ENCODE results near the gene USP32. TPM values are rescaled to one million over a fixed set of nuclear protein-coding genes. Genes with fewer than 3 reads are reported as not detected.
"Not testable (repeated sequence)": the region's sequence is repeated elsewhere in the genome, so short reads cannot be mapped to it uniquely, and the experiment has no call there.

The USP32 gene
- total RNA-seq, 1 donor from 2014 or later: 32.1 TPM

DNA sequence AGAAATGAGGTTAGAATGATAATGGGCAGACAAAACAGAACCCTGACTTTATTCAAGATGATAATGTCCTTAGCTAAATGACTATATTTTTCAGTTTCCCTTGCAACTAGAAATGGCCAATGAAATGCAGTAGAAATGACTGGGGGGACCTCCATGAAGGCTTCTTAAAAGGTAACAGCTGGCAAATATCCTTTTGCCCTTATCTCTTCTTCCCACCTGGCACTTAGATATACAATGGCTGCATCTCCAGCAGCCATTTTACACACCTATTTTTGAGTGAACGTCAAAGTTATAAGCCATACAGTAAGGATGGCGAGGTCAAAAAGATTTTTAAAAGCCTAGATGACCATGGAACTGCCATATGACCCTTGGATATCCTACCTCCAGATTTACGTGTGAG lies 39.9 kb downstream of the USP32 start:
- no peak for DNase-seq (ENCODE audit: low spot score)
- intact Hi-C loops (cut with DNase I): no loop called here

DNA sequence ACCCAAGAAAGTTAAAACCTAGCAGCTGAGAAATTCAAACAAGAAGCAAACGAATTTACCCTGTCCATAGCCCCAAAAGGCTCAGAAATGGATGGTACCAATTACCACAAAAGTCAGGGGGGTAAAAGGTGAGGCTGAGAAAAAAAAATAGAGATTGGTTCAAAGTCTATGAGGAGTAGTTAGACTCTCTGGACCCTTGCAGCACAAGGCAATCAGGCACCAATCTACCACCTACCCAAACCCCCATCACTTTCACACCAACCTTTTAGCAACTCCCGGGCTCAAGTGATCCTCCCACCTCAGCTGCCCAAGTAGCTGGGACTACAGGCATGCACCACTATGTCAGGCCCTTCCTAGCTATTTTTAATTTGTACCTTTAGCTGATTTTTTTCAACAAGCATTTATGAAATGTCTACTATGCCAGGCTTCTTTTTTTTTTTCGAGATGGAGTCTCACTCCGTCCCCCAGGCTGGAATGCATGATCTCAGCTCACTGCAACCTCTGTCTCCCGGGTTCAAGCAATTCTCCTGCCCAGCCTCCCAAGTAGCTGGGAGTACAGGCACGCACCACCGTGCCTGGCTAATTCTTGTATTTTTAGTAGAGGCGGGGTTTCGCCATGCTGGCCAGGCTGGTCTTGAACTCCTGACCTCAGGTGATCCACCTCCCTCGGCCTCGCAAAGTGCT lies 40.8 kb downstream of the USP32 start:
- DNase-seq (ENCODE audit: low spot score): no peak
- intact Hi-C loops (cut with DNase I): no loop called here

DNA sequence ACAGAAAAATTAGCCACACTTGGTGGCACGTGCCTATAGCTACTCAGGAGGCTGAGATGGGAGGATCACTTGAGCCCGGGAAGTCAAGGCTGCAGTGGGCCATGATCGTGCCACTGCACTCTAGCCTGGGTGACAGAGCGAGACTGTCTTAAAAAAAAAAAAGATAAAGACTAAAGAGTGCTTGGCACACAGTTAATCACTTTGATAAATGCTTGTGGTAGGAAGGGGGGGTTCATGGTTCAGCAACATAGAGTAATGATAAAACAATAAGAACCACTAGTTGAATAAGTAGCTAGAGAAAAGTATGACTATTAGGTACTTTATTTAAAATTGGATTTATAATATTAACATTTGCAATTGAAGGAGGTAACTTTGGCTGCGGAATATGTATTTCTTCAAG lies 43.3 kb downstream of the USP32 start:
- DNase-seq (ENCODE audit: low spot score): no peak
- intact Hi-C loops (cut with DNase I): no loop called here

DNA sequence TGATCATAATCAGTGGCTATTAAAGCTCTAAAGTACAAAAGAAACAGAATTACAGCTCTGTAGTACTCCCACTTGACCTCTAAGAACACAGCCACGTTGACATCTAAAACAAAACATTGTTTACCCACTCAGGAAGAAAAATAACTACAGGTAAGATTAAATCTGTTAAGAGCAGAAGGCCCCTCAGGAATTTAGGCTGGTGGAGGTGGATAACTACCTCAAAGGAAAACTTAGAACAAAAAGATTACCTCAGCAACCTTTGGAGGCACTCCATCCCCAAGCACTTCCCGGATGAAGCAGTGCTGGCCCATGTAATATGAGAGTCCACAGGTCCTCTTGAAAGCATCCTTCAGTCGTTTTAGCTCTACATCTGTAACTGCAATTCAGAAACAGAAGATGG lies 46.7 kb downstream of the USP32 start:
- intact Hi-C loops (cut with DNase I): no loop called here
- no peak for DNase-seq (ENCODE audit: low spot score)

DNA sequence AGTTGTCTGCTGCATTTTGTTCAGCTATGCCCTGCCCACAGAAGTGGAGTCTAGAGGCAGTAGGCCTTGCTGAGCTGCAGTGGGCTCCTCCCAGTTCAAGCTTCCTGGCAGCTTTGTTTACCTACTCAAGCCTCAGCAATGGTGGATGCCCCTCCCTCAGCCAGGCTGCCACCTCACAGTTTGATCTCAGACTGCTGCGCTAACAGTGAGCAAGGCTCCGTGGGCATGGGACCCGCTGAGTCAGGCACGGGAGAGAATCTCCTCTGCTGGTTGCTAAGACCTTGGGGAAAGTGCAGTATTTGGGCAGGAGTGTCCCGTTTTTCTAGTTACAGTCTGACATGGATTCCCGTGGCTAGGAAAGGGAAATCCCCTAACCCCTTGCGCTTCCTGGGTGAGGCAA lies 49.4 kb downstream of the USP32 start:
- DNase-seq (ENCODE audit: low spot score); intact Hi-C loops (cut with DNase I): not testable (repeated sequence)

DNA sequence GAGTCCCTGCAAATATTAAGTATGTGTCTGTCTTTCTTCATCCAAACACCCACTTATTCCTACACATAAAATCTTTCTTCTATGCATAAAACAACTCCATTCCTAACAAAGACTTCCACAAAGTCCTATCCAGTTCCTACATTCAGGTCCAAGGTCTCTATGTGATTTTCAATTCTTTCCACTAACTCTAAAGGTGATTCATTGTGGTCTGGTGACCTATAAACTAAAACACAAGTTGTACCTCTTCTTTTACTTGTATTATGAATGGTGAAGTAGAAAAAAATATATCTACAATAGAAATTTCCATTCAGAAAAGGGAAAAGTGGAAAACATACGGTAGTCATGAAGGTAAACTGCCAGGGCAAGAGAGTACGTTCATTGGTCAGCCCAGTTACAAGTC lies 56.6 kb downstream of the USP32 start:
- intact Hi-C loops (cut with DNase I): loop anchor here (10.0 kb wide), 1 partner anchor 110 kb away; no protein-coding TSS in a partner anchor
- DNase-seq (ENCODE audit: low spot score): no peak

DNA sequence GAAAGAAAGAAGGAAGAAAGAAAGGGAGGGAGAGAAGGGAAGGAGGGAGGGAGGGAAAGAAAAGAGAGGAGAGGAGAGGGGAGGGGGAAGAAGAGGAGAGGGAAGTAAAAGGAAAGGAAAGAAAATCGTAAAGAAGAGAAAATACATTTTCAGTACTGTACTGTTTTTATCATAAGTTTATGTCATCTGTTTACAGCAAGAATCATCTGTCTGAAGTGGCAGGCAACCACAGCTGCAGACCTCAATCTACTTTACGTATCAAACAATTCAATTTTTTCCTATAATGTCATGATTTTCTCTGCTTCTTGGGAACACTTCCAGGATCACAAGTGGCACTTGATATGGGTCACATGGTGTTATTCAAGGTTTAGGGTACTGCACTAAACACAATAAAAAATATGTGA lies 58.3 kb downstream of the USP32 start:
- intact Hi-C loops (cut with DNase I): loop anchor here (10.0 kb wide), 1 partner anchor 109 kb away; no protein-coding TSS in a partner anchor
- DNase-seq (ENCODE audit: low spot score): no peak

DNA sequence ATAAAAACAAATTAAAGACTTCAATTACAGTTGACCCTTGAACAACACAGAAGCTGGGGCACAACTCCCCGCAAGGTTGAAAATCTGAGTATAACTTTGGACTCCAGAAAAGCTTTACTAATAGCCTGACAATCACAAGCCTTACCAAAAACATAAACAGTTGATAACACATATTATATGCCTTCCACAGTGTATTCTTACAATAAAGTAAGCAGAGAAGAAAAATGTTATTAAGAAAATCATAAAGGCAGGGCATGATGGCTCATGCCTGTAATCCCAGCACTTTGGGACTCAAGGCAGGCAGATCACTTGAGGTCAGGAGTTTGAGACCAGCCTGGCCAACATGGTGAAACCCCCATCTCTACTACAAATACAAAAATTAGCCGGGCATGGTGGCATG lies 58.9 kb downstream of the USP32 start:
- intact Hi-C loops (cut with DNase I): loop anchor here (10.0 kb wide), 1 partner anchor 108 kb away; no protein-coding TSS in a partner anchor
- not testable (repeated sequence) for DNase-seq (ENCODE audit: low spot score)

DNA sequence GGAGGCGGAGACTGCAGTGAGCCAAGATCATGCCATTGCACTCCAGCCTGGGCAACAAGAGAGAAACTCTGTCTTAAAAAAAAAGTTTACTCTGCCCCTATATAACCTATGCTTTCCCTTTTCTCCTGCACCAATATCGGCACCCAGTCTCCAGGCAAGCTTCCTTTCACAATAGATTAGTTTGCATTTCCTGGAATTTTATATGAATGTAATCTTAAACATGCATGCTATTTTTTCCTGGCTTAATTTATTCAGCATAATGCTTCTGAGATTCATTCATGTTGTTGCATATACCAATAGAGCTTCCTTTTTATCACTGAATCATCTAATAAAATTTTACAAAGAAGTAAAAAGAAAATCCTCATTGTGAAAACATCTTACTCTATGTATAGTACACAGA lies 59.4 kb downstream of the USP32 start:
- no peak for DNase-seq (ENCODE audit: low spot score)
- intact Hi-C loops (cut with DNase I): loop anchor here (10.0 kb wide), 1 partner anchor 108 kb away; no protein-coding TSS in a partner anchor

DNA sequence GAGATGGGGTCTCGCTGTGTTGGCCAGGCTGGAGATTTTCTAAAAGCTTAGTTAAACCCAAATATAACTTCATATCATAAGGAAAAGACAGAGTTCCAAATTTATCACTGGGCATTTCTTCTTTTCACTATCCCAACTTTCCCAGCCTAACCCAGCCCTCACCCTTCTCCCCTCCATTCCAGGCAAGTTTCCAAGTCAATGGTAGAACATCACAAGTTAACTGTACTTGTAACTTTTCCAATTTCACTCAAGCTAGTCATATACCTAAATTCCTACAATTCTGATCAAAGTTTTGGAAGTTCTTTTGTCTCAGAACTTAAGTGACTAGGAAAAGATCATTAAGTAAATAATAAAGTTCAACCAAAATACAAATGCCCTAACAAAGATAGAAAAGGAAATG lies 61.2 kb downstream of the USP32 start:
- intact Hi-C loops (cut with DNase I): loop anchor here (10.0 kb wide), 1 partner anchor 106 kb away; no protein-coding TSS in a partner anchor
- DNase-seq (ENCODE audit: low spot score): no peak

DNA sequence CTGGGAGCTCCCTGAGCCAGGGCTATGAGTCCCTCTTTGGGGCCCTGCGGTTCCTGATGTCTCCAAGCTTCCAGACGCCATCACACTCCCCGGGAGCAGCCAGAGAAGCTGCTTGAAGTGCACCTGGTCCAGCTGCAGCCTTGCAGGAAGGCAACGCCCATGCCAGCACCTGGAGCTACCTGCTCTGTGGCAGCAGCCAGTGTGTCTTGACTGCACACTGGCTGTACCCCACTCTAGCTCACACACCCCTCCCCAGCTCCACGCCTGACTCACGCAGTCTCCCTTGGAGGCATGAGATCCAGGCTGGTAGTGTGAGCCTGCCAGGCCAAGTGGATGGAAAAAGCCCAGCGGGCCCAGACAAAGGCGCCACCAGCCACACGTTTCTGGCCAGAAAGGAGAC lies 63.3 kb downstream of the USP32 start:
- intact Hi-C loops (cut with DNase I): no loop called here
- no peak for DNase-seq (ENCODE audit: low spot score)

DNA sequence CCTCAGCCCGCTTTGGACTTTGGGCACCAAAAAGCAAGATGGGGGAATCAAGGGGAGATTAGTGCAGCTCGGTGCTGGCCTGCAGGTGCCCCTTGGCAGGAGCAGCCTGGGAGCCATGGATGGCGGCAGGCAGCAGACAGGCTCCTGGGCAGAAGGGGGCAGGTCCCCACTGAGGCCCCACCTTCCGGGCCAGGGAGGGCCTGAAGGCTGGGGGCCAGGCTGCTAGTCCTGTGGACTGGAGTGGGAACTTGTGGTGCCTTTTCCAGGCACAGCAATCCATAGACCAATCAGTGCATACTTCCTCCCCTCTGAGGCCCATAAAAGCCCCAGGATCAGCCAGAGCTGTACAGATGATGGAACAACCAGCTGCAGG lies 64.0 kb downstream of the USP32 start:
- DNase-seq (ENCODE audit: low spot score): no peak
- intact Hi-C loops (cut with DNase I): no loop called here

DNA sequence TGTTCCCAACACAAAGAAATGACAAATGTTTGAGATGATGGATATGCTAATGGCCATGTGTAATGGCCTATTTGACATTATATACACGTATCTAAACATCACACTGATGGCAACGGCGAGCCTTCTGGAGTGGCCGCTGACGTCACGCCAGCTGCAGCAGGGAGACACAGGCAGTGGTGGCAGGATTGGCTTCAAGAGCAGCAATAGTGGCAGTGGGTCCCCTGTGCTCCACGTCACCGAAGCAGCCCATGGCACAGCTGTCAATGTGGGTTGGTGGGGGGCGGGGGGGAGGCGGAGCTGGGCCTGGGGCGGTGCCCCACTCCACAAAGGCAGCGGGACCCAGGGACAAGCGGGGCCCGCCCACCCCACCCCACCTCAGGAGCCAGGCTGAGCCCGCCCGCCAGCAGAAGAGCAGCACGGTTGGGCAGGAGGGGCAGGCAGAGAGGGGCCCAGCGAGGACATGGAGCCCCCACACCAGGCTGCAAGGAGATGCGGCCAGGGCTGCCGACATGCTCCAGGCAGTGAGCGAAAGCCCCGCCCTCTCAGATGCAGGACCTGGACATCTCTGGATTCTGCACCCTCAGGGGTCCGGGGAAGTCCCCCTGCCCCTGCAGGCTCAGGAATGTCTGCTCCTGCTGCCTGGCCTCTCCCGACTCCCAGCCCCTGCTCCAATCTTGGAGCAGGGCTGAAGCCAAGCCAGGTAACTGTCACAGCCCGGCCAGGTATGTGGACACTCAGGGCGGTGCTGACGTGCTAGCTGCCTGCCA lies 64.6 kb downstream of the USP32 start:
- no peak for DNase-seq (ENCODE audit: low spot score)
- intact Hi-C loops (cut with DNase I): no loop called here

DNA sequence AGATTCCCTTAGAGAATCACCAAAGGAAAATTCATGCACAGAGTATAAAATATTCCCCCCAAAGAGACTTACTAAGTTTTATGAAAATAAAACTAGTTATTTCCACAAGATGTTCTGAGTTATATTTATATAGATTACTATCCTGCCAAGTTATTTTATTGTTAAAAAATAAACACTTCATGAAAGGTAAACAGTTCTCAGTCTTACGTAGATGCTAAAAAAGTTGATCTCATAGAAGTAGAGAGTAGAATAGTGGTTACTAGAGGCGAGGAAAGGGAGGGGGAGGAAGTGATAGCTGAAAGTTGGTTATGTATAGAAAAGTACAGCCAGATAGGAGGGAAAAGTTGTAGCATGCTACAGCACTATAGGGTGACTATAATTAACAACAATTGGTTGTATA lies 65.2 kb downstream of the USP32 start:
- intact Hi-C loops (cut with DNase I): no loop called here
- no peak for DNase-seq (ENCODE audit: low spot score)

DNA sequence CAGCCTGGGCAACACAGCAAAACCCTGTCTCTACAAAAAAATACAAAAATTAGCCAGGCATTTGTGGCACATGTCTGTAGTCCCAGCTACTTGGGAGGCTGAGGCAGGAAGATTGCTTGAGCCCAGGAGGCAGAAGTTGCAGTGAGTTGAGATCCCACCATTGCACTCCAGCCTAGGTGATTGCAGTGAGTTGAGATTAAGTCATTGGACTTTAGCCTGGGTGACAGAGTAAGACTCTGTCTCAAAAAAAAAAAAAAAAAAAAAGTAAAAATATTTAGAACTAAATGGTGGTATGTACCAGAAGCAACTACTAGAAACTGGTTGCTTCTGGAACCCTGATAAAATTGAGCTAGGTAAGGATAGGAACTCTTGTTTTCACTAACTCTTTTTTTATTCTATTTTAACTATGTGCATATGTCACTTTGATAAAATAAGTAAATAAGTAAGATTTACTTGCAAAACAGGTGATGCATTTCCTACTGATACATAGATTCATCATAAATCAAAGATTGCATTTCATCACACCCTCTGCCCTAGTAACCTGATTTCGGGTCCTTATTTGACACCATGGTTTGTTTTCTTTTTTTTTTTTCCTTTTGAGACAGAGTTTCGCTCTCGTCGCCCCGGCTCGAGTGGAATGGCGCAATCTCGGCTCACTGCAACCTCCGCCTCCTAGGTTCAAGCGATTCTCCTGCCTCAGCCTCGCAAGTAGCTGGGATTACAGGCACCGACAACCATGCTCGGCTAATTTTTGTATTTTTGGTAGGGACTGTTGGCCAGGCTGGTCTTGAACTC lies 66.0 kb downstream of the USP32 start:
- DNase-seq (ENCODE audit: low spot score): no peak
- intact Hi-C loops (cut with DNase I): no loop called here

DNA sequence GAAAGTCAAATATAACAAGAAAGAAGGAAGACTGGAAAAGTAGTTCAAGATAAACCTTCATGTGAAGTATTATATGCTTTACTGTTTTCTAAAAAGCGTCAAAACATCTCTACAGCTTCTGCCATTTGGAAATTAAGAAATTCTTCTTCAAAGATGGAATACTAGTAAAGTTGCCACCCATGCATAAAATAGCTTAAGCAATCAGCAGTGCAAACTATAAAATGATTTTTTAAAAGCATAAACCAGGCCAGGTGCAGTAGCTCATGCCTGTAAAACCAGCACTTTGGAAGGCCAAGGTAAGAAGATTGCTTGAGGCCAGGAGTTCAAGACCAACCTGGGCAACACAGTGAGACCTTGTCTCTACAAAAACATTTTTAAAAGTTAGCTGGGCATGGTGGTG lies 68.2 kb downstream of the USP32 start:
- no peak for DNase-seq (ENCODE audit: low spot score)
- intact Hi-C loops (cut with DNase I): no loop called here

DNA sequence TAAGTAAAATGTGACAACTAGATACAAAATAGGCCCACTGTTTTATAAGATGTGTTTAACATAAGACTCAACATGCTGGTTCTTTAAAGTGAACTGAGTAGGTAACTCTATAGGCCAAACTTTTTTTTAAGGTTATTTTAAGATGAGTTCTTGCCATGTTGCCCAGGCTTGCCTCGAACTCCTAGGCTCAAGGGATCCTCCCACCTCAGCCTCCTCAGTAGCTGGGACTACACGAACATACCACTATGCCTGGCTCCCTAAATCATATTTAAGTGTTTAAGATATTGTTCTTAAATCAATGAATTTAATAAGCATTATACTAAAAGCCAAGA lies 69.9 kb downstream of the USP32 start:
- intact Hi-C loops (cut with DNase I): no loop called here
- DNase-seq (ENCODE audit: low spot score): no peak

DNA sequence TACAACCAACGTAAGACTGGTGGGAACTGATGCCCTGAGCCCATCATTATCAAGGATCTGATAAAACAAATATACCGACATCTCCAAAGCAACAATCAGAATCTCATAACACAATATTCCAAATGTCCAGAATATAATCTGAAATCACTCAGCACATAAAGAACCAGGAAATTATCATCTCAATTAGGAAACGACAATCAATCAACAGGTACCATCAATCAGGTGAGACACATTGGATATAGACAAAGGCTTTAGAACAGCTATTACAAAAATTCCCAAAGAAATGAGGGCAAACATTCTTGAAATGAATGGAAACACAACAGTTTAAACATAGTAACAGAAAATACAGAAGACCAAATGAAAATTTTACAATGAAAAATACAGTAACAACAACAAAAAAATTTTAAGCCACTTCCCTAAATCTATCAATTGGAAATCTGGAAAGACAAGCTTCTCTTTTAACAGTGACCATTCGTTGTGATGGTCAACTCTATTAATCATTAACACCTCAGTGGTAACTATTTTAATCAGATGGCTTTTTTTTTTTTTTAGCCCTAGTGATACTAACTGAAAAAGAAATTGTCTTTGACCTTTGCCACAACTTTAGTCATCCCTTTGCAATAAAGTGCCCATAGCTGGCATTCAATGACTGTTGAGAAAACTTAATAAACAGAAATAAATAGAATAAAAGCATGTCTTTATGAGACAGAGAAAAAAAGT lies 70.4 kb downstream of the USP32 start:
- intact Hi-C loops (cut with DNase I): no loop called here
- no peak for DNase-seq (ENCODE audit: low spot score)

DNA sequence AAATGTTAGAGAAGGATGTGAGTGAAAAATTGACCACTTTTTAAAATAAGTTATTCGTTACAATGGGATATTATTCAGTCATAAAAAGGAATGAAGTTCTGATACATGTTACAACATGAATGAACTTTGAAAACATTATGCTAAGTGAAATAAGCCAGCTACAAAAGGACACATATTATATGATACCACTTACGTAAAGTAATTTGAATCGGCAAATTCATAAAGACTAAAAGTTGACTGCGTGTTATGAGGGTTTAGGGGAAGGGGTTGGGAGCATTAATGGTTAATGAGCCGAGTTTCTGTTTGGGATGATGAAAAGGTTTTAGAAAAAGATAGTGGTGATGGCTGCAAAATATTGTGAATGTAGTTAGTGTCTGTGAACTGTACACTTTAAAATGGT lies 73.1 kb downstream of the USP32 start:
- intact Hi-C loops (cut with DNase I): no loop called here
- no peak for DNase-seq (ENCODE audit: low spot score)

DNA sequence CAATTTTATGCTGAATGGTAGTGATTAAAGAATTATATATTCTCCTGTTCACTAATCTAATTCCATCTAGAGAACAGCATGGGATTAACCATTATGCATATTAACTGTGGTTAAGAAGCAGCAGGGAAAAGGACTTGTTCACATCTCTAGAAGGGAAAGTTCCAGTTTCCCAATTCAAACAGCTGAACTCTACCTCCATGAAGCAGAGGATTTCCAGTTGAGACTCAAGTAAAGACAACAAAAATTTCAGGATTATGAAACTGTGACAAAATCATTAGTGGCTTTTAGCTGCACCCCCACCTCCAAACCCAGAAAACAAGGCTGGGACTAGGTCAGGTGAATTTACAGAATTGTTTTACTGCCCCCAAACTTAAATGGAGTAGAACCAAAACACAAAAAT lies 73.6 kb downstream of the USP32 start:
- intact Hi-C loops (cut with DNase I): no loop called here

More for the DNA sequence above, 73.6 kb downstream of the USP32 start:
- no peak for DNase-seq (ENCODE audit: low spot score)

Measured in cardiac septum (tissue), 1 donor.